HG03558 (cell line): ENCODE measurements around the gene STAM2.
A peak's percentile ranks its signal among the peaks of the same experiment; 100 is the strongest.
"Not testable (repeated sequence)": the region's sequence is repeated elsewhere in the genome, so short reads cannot be mapped to it uniquely, and the experiment has no call there.

Experiments used
- ATAC-seq: cut with Tn5 transposase; IDR thresholded peaks from one replicate; pipeline ENCODE4 v1.9.1; 2021; ENCODE audit warnings: moderate number of reproducible peaks; ENCODE audit not compliant: unreplicated experiment; ENCODE audit errors: extremely low read depth

STAM2 gene

DNA sequence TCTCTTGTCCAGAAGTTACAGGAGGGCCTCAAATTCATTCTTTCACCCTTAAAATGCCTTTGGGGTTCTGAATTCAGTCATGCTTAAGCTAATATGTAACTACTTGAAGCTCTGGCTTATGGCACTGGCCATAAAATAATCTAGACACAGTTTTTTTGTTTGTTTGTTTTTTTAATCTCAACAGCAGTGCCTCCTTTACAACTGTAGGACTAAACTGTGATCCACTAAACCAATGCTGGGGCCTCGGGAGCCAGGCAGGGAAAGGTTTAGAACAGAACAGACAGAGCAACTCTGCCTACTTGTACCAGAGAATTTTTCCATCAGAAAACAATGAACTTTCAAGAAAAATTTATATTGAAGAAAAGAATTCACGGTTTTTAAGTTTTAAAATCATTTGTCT is 1.7 kb downstream of the STAM2 start:
- no peak for ATAC-seq

DNA sequence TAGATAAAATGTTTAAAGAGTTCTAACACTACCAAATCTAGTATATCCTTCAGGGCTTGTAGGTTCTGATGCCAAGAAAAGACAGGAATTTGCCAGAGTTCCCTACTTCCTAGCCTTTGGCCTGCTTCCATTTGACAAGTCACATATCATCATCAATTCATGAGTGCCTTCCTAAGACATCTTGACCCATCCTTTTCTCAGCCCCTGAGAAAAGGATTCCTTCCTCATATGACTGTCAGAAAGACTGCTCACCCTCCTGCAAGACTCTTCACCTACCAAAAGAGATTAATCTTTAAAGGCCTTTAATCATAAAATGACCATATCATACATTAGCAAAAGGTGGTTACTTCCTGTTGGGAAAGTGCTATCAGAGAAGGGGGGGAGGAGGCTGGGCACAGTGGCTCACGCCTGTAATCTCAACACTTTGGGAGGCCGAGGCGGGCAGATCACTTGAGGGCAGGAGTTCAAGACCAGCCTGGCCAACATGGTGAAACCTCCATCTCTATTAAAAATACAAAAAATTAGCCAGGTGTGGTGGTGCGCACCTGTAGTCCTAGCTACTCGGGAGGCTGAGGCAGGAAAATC is 3.3 kb downstream of the STAM2 start:
- not testable (repeated sequence) for ATAC-seq

DNA sequence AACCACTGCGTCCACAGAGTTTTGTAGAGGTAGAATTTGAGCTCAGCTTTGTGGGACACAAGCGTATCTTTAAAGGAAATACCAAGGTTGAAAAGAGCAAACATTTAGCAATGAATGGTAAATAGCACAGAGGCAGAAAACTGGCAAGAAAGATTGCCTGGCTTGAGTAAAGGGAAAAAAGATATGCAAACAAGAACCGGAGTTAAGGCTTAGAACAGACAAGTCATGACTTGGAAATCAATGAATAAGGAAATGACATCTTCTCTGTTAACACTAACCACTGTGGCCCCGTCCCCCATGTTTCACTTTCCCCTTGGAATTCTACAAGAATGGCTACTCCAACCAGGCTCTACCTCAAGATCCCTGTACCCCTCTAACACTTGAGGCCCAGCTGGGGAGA is 3.8 kb downstream of the STAM2 start:
- no peak for ATAC-seq

DNA sequence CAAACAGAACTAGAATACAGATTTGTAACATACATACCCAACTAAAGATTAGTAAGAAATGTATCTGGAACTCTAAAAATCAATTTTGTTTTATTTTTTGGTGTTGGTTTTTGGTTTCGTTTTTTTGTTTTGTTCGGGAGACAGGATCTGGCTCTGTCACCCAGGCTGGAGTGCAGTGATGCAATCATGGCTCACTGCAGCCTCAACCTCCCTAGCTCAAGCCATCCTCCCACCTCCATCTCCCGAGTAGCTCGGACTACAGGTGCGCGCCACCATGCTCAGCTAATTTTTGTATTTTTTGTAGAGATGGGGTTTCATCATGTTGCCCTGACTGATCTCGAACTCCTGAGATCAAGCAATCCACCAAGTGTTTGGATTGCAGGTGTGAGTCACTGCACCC is 6.4 kb downstream of the STAM2 start:
- ATAC-seq: not testable (repeated sequence)

DNA sequence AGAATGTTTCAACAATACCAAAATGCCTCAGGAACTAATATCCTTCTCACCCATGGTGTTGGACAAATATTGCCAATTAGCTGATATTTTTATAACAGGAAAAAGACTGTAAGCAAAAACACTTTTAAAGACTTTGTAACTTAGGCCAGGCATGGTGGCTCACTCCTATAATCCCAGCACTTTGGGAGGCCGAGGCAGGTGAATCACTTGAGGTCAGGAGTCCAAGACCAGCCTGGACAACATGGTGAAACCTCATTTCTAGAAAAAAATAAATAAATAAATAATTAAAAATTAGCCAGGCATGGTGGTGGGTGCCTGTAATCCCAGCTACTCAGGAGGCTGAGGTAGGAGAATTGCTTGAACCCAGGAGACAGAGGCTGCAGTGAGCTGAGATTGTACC is 8.1 kb downstream of the STAM2 start:
- ATAC-seq: not testable (repeated sequence)

DNA sequence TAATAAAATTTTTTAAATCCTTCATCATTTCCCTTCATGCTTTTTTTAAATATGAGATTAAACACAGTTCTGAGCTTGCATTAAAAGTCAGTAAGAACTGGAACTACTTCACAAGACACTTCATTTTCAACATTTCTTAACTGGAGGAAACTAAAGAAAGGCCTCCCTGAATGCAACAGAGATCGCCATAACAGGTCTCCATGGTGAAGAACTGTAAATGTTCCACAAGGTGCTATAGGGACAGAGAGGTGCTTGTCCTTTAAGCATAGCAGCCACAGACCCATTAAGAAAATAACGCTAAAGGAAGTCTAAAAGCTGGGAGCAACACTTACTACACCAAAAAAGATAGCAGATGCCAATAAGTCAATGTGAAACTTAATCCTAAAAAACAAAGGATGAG is 8.5 kb downstream of the STAM2 start:
- ATAC-seq: no peak

DNA sequence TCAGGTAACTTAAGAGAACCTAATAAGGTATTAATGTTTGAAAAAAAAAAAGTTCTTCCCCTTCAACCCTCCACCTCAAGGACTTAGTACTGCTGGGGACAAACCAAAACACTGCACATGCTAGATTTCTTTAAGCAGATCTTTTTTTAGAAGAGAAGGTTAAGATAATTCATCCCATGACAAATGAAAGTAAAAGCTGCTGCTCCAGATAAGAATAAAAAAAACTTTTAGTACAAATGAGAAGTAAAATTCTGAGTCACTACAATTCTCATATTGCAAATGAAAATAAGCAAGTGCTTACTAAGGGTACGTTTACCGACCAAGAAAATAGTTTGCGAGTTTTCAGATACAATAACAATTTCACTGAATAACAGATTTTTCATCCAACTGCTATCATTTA is 8.9 kb downstream of the STAM2 start:
- peak; percentile 78 for ATAC-seq

DNA sequence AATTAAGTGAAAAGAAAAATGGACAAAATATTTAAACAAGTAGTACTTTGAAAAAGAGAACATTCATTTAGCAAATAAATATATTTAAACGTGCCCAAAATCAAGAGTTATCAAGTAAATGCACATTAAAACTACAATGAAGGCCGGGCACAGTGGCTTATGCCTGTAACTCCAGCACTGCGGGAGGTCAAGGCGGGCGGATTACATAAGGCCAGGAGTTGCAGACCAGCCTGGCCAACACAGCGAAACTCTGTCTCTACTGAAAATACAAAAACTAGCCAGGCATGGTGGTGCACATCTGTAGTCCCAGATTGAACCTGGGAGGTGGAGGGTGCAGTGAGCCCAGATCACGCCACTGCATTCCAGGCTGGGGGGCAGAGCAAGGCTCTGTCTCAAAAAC is 9.8 kb downstream of the STAM2 start:
- ATAC-seq: no peak

DNA sequence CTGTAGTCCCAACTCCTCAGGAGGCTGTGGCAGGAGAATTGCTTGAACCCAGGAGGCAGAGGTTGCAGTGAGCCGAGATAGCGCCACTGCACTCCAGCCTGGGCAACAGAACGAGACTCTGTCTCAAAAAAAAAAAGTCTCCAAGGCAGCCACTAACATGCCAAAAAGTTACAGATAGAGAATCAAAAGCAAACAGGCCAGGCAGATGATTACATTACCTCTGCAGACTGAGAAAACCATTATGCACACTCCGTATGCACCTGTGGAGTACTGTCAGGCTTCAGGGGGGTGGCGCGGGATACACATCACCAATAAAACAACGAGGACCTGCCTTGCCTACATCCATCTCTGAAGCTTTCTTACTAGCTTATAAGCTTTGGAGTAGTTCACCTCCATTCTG is 10.3 kb downstream of the STAM2 start:
- no peak for ATAC-seq

DNA sequence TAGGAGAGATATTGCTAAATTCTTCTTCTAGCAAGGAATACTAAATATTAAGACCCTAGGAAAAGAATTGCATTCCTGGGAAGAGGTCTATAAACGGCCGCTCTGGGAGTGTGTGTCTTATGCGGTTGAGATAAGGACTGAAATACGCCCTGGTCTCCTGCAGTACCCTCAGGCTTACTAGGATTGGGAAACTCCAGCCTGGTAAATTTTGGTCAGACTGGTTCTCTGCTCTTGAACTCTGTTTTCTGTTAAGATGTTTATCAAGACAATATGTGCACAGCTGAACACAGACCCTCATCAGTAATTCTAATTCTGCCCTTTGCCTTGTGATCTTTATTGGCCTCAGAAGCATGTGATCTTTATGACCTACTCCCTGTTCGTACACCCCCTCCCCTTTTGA is 11.9 kb downstream of the STAM2 start:
- ATAC-seq: not testable (repeated sequence)

DNA sequence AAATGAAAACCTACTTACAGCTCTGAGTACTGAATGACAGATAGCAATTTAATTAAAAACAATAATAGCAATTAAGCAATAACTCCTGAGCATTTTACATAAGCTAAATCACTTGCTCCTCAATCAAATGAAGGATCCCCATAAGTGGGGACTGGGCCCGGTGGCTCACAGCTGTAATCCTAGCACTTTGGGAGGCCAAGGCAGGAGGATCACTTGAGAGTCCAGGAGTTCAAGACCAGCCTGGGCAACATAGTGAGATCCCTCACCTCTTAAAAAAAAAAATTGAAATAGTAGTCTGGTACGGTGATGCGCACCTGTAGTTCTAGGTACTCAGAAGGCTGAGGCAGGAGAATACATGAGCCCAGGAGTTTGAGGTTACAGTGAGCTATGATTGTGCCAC is 13.4 kb downstream of the STAM2 start:
- ATAC-seq: no peak

DNA sequence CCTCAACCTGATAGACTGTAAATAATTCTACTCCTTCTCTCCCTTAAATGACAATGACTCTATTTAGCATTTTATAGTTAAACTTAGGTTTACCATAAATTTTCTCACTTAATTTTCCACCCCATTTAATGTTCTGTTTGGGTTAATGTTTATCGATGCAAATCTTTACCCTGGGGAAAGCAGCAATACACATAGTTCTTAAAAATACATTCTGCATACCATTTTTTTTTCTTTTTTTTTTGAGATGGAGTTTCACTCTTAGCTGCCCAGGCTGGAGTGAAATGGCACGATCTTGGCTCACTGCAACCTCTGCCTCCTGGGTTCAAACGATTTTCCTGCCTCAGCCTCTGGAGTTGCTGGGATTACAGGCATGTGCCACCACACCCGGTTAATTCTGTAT is 14.0 kb downstream of the STAM2 start:
- no peak for ATAC-seq

DNA sequence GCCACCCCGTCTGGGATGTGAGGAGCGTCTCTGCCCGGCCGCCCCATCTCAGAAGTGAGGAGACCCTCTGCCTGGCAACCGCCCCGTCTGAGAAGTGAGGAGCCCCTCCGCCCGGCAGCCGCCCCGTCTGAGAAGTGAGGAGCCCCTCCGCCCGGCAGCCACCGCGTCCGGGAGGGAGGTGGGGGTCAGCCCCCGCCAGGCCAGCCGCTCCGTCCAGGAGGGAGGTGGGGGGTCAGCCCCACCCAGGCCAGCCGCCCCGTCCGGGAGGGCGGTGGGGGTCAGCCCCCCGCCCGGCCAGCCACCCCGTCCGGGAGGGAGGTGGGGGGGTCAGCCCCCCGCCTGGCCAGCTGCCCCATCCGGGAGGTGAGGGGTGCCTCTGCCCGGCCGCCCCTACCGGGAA is 15.2 kb downstream of the STAM2 start:
- not testable (repeated sequence) for ATAC-seq

DNA sequence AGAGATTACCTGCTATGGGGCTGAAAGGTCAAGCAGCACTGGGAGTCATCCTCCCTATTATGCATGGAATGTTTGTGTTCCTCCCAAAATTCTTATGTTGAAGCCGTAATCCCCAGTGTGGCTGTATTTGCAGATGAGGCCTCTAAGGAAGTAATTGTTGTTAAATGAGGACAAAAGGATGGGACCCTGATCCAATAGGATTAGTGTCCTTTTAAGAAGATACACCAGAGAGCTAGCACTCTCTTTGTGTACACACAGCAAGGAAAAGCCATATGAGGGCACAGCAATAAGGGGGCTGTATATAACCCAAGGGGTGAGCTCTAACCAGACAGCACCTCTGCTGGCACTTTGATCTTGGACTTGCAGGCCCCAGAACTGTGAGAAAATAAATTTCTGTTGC is 18.3 kb downstream of the STAM2 start:
- ATAC-seq: no peak

DNA sequence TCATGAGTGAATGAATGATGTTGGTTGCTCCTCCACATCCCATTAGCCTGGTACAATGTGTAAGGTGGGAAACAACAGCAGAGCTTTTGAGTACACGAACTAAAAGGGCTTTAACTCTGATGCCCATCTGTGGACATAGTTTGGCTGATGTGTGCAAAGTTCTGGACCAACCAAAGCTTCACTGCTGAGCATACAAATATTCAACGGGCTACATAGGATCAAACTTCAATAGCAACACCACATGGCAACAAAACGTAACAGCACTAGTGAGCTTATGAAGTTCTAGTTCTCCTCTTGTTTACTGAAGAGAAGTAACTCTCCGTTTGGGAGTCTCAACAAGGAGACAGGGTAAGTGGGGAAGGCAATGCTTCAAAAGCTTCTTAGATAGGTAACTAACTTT is 20.4 kb downstream of the STAM2 start:
- ATAC-seq: no peak

DNA sequence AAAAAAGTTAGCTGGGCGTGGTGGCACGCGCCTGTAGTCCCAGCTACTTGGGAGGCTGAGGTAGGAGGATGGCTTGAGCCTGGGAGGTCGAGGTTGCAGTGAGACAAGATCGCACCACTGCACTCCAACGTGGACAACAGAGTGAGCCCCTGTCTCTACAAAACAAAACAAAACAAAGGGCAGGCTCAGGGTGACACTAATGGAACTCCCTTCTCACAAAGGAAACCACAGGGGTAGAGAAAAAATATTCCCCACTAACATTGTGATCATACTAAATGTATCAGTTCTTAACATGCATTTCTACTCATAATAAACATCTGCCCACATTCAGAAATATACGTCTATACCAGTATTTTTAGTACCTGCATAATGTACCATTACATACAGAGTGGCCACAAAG is 21.1 kb downstream of the STAM2 start:
- no peak for ATAC-seq

DNA sequence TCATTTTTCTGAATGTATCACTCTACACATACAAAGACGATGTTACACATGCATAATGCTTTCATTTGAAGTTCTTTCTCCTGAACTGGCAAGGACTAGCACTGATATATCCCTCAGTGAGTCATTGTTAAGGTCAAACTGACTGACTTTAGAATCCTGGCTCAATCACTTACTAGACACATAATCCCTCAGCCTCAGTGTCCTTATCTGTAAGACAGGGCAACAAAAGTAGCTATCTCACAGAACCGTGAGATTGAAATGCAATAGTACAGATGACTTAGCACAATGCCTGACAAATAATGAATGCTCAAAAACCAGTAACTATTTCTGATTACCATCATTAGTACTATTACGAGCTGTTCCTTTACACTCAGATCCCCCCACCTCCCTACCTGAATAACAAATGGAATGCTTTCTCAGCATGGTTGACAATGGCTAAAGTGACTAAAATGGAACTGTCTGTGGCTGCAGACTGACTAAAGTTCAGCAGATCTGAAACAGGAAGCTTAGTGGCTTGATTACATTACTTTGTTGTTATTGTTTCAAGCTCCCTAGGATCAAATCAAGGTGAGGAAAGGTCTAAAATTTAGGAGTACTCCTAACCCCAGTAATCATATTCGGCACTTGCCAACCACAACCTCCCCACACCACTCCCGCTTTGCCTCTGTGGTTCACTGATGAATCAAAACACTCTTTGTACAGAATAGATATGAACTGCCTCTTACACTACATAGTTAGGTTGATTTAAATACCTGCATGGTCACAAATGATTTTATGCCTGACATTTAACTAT is 40.9 kb downstream of the STAM2 start:
- no peak for ATAC-seq

DNA sequence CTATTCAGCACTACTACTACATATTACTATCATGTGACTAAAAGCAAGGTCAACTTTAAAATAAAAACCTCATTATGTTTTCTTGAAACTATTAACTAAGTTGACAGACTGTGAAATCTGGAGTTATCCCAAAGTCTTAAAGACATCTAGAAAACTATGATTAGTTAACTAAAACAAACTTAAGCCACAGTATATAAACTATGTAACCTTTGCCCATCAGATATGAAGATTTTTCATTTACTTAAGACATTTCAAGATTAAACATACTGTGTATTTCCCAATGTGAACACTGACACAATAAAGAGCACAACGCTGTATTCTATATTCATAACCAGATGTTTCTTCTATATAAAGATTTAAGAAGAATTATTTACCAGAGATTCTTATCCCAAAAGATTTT is 43.3 kb downstream of the STAM2 start:
- no peak for ATAC-seq

DNA sequence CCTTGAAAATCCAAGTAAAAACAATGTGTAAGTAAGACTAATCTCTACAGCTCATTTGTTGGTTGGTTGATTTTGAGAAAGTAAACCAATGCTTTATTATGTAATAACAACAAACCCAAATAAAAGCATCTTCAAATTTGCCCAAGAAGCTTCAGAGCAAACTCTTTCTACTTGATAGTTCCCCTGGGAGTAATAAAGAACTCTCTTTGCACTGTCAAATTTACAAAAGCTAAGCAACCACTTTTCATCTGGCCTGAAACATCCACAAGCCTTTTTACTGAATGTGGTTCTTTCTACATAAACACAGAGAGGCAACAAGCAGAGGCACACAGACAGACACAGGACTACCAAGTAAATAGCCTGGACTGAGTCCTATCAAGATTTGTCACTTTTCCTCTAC is 47.9 kb downstream of the STAM2 start:
- ATAC-seq: no peak

DNA sequence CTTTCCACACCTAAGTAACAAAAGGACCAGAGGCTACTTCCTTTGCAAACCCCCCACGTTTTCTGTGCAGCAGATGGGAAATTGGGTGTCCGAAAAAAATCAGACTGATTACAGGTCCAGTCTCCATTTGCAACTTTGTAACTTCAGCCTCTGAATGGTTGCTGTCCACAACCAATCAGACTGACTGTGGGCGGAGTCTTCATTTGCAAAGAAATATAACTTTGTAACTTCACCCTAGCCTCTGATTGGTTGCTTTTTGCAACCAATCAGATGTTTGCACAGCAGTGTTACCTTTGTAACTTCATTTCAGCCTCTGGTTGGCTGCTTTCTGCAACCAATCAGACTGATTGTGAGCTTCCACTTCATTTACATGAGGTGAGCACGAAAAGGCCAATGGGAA is 48.9 kb downstream of the STAM2 start:
- no peak for ATAC-seq

DNA sequence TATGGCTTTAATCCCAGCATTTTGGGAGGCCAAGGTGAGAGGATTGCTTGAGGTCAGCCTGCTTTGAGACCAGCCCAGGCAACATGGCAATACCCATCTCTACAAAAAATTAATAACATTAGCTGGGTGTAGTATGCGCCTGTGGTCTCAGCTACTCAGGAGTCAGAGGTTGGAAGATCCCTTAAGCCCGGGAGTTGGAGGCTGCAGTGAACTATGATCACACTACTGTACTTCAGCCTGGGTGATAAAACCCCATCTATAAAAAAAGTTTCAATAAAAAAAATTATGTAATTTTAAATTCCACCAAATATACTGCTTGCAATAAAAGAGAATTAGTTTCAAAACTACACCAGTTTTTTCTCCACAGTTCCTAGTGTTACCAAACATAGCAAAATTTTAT is 53.4 kb downstream of the STAM2 start:
- ATAC-seq: no peak

DNA sequence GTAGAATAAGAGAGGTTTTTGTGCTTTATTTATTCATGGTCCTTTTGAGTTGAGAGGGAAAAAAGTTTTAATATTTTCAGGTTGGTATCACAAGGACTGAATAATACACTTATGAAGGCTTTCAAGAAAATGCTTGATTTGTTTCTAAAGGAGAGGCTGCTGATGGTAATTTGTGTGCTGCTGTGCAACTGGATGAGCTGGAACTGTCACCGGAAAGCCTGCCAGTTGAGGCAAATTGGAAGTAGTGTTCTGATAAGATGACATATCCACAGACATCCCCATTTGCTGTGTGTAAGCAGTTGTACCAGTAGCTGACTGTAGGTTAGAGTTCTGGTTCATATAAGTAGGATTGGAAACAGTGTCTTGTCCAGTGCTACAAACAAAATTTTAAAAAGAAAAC is 55.1 kb downstream of the STAM2 start:
- no peak for ATAC-seq
